ENCODE results near the gene SART1.

- no peak for TF ChIP-seq CTCF (conservative IDR thresholded peaks at IDR 0.05 in 1 of 2, IDR thresholded peaks at IDR 0.05 in 1 of 2; ENCODE audit: low read depth in 1 of 2, low read length in 2 of 2)
- TF ChIP-seq EZH2 (IDR thresholded peaks at IDR 0.05; ENCODE audit: low read length, missing control alignments) = no peak
Measured at GRCh38 chr11:65944191-65944590, 17.3 kb upstream of the SART1 start.
